Measurements from ENCODE around the gene SLC11A1.

The SLC11A1 gene

DNA sequence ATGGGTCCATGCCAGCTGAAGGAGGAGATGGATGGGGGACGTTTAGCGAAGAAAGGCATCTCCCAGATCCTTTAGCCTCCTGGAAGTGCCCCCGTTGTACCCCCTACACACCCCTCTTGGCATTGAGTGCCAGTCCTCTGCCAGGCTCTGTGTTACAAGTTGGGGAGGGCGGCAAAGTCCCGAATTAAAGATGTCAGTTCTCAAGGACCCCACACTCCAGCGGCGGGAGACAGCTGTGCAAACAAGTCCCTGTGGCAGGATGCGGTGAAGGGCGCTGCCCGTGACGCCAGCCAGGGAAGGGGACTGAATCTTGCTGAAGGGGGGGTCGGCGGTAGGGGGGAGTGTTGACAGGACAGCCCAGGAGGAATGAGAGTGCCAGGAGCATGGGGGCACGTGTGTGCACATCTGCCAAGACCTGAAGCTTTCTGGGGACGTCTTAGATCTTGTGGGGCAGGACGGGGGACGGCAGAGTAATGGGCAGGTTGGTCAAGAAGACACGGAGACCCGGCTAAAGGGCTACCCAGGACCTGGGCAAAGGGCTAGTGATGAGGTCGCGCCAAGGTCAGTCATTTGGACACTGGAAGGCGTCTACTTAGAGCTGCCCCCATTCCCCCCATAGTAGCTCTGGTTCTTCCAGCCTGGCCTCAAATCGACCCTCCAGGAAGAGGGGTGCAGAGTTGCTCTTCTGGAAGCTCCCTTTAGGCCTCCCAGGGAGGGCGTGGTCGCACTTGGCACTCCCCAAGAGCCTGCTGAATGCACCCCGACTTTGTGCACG, 14.8 kb downstream of the SLC11A1 start (continued):
- TF ChIP-seq, protein P1, sequence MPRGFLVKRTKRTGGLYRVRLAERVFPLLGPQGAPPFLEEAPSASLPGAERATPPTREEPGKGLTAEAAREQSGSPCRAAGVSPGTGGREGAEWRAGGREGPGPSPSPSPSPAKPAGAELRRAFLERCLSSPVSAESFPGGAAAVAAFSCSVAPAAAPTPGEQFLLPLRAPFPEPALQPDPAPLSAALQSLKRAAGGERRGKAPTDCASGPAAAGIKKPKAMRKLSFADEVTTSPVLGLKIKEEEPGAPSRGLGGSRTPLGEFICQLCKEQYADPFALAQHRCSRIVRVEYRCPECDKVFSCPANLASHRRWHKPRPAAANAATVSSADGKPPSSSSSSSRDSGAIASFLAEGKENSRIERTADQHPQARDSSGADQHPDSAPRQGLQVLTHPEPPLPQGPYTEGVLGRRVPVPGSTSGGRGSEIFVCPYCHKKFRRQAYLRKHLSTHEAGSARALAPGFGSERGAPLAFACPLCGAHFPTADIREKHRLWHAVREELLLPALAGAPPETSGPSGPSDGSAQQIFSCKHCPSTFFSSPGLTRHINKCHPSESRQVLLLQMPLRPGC (tag by site-specific recombination; IDR thresholded peaks at IDR 0.05) = no peak
- TF ChIP-seq, protein P2, sequence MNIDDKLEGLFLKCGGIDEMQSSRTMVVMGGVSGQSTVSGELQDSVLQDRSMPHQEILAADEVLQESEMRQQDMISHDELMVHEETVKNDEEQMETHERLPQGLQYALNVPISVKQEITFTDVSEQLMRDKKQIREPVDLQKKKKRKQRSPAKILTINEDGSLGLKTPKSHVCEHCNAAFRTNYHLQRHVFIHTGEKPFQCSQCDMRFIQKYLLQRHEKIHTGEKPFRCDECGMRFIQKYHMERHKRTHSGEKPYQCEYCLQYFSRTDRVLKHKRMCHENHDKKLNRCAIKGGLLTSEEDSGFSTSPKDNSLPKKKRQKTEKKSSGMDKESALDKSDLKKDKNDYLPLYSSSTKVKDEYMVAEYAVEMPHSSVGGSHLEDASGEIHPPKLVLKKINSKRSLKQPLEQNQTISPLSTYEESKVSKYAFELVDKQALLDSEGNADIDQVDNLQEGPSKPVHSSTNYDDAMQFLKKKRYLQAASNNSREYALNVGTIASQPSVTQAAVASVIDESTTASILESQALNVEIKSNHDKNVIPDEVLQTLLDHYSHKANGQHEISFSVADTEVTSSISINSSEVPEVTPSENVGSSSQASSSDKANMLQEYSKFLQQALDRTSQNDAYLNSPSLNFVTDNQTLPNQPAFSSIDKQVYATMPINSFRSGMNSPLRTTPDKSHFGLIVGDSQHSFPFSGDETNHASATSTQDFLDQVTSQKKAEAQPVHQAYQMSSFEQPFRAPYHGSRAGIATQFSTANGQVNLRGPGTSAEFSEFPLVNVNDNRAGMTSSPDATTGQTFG (tag by site-specific recombination; IDR thresholded peaks at IDR 0.05; ENCODE audit: borderline replicate concordance) = no peak
- TF ChIP-seq, protein P3, sequence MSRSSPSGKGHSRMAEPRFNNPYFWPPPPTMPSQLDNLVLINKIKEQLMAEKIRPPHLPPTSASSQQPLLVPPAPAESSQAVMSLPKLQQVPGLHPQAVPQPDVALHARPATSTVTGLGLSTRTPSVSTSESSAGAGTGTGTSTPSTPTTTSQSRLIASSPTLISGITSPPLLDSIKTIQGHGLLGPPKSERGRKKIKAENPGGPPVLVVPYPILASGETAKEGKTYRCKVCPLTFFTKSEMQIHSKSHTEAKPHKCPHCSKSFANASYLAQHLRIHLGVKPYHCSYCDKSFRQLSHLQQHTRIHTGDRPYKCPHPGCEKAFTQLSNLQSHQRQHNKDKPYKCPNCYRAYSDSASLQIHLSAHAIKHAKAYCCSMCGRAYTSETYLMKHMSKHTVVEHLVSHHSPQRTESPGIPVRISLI (tag by site-specific recombination; IDR thresholded peaks at IDR 0.05) = no peak
- TF ChIP-seq, protein P4, sequence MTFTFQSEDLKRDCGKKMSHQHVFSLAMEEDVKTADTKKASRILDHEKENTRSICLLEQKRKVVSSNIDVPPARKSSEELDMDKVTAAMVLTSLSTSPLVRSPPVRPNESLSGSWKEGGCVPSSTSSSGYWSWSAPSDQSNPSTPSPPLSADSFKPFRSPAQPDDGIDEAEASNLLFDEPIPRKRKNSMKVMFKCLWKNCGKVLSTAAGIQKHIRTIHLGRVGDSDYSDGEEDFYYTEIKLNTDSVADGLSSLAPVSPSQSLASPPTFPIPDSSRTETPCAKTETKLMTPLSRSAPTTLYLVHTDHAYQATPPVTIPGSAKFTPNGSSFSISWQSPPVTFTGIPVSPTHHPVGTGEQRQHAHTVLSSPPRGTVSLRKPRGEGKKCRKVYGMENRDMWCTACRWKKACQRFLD (tag by site-specific recombination; IDR thresholded peaks at IDR 0.05) = no peak
- no peak for TF ChIP-seq MZF1 (tag by site-specific recombination; IDR thresholded peaks at IDR 0.05; ENCODE audit: borderline replicate concordance)
- no peak for TF ChIP-seq ZSCAN16 (tag by site-specific recombination; IDR thresholded peaks at IDR 0.05)
- TF ChIP-seq ZNF707 (tag by site-specific recombination; IDR thresholded peaks at IDR 0.05) = no peak
- no peak for TF ChIP-seq ZNF404 (tag by site-specific recombination; IDR thresholded peaks at IDR 0.05)
- TF ChIP-seq ZNF133 (tag by site-specific recombination; IDR thresholded peaks at IDR 0.05) = no peak
- no peak for TF ChIP-seq SP3 (tag by site-specific recombination; IDR thresholded peaks at IDR 0.05)
- TF ChIP-seq ZNF140 (tag by site-specific recombination; IDR thresholded peaks at IDR 0.05) = no peak
- TF ChIP-seq ZFP41 (tag by site-specific recombination; IDR thresholded peaks at IDR 0.05; ENCODE audit: borderline replicate concordance) = no peak
- TF ChIP-seq ZNF324 (tag by site-specific recombination; IDR thresholded peaks at IDR 0.05) = no peak
- no peak for TF ChIP-seq ZEB2 (tag by site-specific recombination; IDR thresholded peaks at IDR 0.05)
- TF ChIP-seq, protein P5, sequence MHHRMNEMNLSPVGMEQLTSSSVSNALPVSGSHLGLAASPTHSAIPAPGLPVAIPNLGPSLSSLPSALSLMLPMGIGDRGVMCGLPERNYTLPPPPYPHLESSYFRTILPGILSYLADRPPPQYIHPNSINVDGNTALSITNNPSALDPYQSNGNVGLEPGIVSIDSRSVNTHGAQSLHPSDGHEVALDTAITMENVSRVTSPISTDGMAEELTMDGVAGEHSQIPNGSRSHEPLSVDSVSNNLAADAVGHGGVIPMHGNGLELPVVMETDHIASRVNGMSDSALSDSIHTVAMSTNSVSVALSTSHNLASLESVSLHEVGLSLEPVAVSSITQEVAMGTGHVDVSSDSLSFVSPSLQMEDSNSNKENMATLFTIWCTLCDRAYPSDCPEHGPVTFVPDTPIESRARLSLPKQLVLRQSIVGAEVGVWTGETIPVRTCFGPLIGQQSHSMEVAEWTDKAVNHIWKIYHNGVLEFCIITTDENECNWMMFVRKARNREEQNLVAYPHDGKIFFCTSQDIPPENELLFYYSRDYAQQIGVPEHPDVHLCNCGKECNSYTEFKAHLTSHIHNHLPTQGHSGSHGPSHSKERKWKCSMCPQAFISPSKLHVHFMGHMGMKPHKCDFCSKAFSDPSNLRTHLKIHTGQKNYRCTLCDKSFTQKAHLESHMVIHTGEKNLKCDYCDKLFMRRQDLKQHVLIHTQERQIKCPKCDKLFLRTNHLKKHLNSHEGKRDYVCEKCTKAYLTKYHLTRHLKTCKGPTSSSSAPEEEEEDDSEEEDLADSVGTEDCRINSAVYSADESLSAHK (tag by site-specific recombination; IDR thresholded peaks at IDR 0.05) = no peak
- TF ChIP-seq, protein P6, sequence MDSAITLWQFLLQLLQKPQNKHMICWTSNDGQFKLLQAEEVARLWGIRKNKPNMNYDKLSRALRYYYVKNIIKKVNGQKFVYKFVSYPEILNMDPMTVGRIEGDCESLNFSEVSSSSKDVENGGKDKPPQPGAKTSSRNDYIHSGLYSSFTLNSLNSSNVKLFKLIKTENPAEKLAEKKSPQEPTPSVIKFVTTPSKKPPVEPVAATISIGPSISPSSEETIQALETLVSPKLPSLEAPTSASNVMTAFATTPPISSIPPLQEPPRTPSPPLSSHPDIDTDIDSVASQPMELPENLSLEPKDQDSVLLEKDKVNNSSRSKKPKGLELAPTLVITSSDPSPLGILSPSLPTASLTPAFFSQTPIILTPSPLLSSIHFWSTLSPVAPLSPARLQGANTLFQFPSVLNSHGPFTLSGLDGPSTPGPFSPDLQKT (IDR thresholded peaks at IDR 0.05; ENCODE audit: borderline replicate concordance, low read depth, low read length) = no peak
- no peak for TF ChIP-seq ZNF792 (tag by site-specific recombination; IDR thresholded peaks at IDR 0.05)
- TF ChIP-seq ZNF292 (tag by site-specific recombination; IDR thresholded peaks at IDR 0.05; ENCODE audit: borderline replicate concordance, low read depth) = no peak
- no peak for TF ChIP-seq ZNF549 (tag by site-specific recombination; IDR thresholded peaks at IDR 0.05)
- TF ChIP-seq ZNF23 (tag by site-specific recombination; IDR thresholded peaks at IDR 0.05; ENCODE audit: borderline replicate concordance) = no peak
- TF ChIP-seq ZNF214 (tag by site-specific recombination; IDR thresholded peaks at IDR 0.05; ENCODE audit: borderline replicate concordance) = no peak
- peak; percentile 87 for TF ChIP-seq GLIS2 (tag by site-specific recombination; IDR thresholded peaks at IDR 0.05)
- no peak for TF ChIP-seq ZNF223 (tag by site-specific recombination; IDR thresholded peaks at IDR 0.05)
- TF ChIP-seq SP7 (tag by site-specific recombination; IDR thresholded peaks at IDR 0.05) = peak; percentile 13; the same call in 1 of the 2 replicates
- peak; percentile 39 for TF ChIP-seq WT1 (tag by site-specific recombination; IDR thresholded peaks at IDR 0.05)
- no peak for TF ChIP-seq RBAK (tag by site-specific recombination; IDR thresholded peaks at IDR 0.05)
- TF ChIP-seq ZBTB48 (tag by site-specific recombination; IDR thresholded peaks at IDR 0.05) = no peak
- TF ChIP-seq, protein P7, sequence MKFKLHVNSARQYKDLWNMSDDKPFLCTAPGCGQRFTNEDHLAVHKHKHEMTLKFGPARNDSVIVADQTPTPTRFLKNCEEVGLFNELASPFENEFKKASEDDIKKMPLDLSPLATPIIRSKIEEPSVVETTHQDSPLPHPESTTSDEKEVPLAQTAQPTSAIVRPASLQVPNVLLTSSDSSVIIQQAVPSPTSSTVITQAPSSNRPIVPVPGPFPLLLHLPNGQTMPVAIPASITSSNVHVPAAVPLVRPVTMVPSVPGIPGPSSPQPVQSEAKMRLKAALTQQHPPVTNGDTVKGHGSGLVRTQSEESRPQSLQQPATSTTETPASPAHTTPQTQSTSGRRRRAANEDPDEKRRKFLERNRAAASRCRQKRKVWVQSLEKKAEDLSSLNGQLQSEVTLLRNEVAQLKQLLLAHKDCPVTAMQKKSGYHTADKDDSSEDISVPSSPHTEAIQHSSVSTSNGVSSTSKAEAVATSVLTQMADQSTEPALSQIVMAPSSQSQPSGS (tag by site-specific recombination; IDR thresholded peaks at IDR 0.05; ENCODE audit: low read depth) = no peak
